Activated CD8-positive, alpha-beta memory T cell treated with anti-CD3 and anti-CD28 coated beads, Interleukin-2, amount 50 U/mL, for 24 hours (primary cell): ENCODE data around the gene LSM14B.
"Not testable (repeated sequence)": the region's sequence is repeated elsewhere in the genome, so short reads cannot be mapped to it uniquely, and the experiment has no call there.

Source experiments
- DNase-seq: peaks from one replicate; pipeline ENCODE4 v3.0.0-alpha.2; 2020; ENCODE audit errors: extremely low read depth

LSM14B gene

DNA sequence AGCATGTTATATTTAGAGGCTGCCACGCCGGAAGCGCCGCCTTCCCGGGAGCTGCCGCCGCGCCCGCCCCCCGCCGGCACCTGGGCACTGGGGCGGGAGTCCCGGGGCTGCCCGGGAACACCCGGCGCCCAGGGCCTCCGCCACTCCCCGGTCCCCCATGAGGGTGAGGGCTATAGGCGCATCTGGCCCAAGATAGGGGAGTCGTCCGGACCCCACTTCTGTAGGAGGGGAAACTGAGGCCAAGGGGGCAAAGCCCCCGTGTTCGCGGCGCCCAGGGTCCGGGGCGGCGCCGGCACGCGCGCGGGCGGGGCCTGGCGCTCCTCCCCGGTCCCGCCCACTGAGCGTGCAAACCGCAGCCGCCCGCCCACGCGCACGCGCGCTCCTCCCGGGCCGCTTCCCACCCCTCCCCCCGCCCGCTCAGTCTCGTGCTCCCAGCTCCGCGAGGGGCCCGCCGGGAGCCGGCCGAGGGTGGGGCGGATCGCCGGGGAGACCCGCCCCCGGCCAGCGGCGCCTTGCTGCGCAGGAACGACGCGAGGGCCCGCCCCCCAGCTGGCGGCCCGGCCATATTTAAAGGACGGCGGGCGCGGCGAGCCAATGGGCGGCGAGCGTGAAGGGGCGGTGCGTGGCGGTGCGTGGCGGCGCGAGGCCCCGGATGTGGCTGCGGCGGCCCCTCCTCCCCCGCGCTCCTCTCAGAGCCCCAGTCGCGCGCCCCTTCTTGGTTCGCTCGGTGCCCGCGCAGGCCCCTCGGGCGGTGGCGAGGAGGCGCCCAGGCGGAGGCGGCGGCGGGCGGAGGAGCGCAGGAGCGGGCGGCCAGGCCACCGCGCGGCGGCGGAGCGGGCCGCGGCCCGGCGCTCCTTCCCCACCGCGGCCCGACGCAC, at the start of gene LSM14B:
Gene LSM14B, plus strand, starts transcription at position 700 of the 878 bp plus-strand sequence. CDS start 192 bp downstream, outside the sequence.
- peak; percentile 84 for DNase-seq

DNA sequence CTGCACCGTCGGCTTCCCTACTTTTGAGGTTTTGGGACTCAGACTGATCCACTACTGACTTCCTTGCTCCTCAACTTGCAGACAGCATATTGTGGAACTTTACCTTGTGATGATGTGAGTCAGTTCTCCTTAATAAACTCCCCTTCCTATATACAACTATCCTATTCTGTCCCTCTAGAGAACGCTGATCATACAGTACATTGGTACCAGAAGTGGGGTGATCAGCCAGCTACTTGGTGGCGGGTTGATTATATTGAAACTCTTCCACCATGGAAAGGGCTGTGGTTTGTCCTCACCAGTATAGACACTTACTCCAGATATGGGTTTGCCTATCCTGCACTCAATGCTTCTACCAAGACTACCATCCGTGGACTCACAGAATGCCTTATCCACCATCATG, 49.0 kb upstream of the LSM14B start:
- no peak for DNase-seq

DNA sequence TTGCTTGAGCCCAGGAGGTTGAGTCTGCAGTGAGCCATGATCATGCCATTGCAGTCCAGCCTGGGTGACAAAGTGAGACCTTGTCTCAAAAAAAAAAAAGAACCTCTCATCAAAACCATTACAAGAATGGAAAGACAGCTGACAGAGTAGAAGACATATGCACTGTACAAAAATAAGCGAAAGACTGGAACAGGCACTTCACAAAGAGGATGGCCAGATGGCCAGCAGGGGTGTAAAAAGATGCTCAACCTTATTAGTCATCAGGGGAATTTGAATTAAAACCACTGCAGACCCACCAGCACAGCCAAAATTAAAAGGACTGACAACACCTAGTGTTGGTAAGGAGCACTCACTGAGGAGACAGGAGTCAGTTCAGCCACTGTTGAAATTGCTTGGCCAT, 43.1 kb upstream of the LSM14B start:
- no peak for DNase-seq

DNA sequence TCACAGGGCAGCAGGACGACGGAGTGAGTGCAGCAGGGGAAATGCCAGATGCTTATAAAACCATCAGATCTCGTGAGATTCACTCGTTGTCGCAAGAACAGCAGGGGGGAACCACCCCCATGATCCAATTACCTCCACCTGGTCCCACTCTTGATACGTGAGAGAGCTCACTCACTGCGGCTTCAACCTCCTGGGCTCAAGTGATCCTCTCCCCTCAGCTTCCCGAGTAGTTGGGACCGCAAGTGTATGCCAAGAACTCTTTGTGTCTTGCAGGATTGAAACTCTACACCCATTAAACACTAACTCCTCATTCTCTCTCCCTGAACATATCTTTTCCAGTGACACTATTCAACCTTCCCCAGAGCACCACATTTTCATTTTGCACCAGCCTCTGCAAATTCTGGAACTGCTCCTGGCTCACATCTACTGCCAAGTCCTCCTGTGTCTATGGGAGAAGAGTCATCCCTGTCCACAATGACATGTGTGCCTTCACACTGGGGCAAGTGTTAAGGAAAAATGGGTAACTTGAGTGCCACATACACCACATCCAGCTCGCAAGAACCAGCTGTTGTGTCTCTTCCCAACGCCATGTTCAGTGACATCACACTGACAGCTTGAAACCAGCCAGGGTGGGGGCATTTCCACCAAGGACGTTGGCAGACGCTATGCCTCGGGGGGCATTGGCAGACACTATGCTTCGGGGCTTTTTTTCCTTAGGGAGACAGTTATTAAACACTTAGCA, 41.9 kb upstream of the LSM14B start:
- no peak for DNase-seq

DNA sequence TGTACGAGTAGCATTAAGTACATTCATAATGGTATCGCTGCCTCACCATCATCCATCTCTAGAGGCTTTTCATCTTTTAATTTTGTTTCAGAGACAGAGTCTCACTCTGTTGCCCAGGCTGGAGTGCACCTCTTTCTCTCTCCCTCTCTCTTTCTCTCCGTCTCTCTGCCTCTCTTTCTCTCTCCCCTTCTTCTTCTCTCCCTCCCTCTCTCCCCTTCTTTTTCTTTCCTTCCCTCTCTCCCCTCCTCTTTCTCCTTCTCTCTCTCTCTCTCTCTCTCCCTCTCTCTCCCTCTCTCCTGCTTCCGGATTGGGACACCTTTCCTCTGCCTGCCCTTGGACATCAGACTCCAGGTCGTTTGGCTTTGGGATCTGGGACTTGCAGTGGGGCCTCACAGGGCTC, 39.0 kb upstream of the LSM14B start:
- DNase-seq: no peak

DNA sequence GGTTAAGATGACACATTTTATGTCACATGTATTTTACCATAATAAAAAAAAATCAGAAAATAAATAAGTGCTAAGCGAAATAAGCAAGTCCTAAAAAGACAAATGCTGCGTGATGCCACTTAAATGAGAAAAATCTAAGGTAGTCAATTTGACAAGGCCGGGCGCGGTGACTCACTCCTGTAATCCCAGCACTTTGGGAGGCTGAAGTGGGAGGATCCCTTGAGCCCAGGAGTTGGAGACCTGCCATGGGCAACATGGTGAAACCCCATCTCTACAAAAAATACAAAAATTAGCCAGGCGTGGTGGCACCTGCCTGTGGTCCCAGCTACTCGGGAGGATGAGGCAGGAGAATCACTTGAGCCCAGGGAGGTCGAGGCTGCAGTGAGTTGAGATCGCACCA, 38.1 kb upstream of the LSM14B start:
- not testable (repeated sequence) for DNase-seq

DNA sequence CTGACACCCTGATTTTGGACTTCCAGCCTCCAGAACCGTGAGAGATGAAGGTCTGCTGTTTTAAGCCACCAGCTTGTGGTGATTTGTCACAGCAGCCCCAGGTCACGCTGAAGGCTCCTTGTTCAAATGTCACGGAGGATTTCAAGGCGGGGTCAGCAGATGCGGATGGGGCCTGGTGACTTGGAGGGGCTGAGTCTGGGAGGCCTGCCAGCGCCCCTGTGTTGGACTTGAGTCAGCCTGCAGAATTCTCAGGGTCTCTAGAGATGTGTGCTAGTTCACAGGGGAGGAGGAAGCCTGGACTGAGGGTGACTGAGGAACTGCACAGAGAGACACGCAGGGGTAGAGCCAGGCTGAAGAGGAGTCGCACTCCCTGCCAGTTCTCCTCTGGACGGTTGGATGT, 37.1 kb upstream of the LSM14B start:
- DNase-seq: no peak

DNA sequence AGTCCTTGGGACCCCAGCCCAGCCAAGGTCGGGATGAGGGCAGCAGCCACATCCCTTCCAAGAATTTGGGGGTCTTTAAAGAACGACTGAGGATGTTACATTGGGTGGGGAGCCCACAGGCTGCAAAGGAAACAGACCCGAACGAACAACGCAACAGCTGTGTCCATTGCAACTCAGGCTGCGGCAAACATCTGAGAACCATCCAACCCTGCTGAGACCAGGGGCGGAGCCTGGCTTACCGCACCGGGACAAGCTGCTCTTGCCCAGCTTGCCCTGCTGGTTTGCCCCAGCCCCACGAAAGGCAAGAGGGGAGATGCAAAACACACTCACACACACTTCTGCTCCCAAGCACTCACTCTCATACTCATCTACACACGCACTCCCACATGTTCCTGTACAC, 35.0 kb upstream of the LSM14B start:
- DNase-seq: no peak

DNA sequence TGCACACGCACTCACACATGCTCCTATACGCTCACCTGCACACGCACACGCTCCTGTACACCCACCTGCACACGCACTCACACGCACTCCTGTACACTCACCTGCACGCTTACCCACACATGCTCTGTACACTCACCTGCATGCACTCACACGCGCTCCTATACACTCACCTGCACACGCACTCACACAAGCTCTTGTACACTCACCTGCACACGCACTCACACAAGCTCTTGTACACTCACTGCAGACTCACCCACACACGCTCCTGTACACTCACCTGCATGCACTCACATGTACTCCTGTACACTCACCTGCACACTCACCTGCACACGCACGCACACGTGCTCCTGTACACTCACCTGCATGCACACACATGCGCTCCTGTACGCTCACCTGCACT, 34.6 kb upstream of the LSM14B start:
- no peak for DNase-seq

DNA sequence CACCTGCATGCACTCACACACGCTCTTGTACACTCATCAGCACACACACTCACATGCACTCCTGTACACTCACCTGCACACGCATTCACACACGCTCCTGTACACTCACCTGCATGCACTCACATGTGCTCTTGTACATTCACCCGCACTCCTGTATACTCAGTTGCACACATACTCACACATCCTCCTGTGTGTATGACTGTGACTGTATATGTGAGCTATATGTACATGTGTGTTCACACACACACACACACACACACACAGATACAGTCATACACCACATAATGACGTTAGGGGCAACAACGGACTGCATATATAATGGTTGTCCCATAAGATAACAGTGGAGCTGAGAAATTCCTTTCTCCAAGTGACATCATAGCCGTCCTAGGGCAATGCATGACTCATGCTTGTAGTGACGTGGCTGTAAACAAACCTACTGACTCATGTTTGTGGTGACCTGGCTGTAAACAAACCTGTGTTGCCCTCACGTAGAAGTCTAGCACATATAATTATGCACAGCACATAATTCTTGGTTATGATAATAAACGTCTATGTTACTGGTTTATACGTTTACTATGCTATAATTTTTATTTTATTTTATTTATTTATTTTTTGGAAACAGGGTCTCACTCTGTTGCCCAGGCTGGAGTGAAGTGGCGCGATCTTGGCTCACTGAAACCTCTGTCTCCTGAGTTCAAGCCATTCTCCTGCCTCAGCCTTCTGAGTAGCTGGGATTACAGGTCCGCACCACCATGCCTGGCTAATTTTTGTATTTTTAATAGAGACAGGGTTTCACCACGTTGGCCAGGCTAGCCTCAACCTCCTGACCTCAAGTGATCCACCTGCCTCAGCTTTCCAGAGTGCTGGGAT, 33.8 kb upstream of the LSM14B start:
- no peak for DNase-seq

DNA sequence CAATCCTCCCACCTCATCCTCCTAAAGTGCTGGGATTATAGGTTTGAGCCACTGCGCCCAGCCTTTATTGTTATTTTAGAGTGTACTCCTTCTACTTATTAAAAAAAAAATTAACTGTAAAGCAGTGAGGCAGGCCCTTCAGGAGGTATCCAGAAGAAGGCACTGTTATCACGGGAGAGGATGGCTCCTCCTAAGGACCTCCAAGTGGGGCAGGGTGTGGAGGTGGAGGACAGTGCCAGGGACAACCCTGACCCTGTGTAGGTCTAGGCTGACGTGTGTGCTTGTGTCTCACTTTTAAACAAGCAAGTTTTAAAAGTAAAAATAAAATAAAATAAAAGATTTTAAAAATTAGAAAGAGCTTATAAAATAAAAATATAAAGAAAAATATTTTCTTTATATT, 32.9 kb upstream of the LSM14B start:
- DNase-seq: no peak

DNA sequence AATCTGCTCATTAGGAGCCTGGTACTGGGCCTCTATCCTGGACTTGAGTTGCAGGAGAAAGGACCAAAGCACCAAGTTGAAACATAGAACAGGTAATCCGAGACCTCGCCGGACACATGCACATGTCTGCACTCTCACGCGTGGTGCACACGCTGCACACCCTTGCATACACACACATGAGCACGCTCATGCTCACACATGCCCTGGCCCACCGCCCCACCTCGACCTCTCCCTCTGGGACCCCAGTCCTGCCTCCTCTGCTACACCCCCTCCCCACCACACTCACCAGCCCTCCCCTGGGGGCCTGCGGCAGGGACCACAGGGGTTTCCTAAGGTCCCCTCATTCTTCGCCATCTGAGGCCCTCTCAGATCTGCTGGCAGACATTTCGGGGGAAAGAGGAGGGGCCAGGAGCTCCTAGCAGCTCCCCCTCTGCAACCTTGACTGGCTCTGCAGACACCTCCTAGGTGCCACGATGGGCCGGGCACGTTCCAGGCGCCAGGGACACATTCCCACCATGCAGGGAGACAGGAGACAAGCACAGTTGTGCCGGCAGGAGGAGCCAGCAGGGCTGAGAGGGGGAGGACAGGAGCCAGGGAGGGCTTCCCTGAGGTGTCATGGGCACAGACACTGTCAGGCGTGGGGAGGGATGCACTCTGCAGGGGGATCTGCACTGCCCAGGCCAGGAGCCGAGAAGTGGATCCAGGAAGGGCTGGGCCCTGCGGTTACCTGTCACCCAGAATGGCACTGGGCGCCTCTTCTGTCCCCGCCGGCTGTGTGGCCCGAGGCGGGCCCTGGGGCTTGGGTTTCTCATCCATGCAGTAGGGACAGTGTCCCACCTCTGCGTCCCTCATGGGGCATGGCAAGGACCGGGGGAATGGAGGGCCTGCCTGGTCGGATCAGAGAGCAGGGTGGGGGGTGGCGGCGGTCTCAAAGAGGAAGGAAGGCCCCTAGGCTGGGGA, 25.6 kb upstream of the LSM14B start:
- DNase-seq: no peak

DNA sequence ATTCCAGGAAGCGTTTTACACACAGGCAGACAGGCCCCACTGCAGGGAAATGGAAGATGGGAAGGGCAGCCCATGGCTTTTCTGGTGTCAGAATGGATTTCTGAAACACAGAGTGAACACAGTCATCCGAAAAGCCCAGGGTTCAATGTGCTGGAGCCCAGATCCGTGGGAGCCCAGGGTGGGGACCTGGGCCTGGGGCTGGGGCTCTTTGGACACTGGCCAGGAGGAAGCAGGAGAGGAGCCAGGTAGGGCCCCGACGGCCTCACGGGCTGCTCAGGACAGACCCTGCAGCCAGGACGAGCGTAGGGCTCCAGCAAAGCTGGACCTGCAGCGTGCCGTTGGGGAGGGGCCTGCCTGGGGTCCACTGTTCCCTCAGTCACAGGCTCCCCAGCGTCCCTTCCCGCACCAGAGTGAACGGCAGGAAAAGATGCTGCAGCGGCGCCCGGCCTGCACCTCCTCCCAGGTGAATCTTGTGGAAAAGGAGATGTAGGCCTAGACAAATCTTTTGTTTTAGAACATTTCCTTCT, 24.3 kb upstream of the LSM14B start:
- no peak for DNase-seq

DNA sequence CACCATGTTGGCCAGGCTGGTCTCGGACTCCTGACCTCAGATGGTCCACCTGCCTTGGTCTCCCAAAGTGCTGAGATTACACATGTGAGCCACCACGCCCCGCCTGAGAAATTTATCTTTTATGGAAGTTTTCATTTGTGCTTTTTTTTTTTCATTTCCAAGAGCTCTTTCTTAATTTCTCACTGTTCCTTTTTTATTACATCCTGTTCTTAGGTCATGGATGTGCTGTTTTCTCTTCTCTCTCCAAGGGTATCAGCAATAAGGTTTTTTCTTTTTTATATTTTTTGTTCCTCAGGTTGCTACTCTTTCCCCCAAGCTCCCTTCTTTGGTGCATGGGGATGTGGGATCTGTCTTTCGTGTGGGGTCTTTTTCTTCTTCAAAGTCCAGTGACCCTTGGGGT, 21.2 kb upstream of the LSM14B start:
- no peak for DNase-seq

DNA sequence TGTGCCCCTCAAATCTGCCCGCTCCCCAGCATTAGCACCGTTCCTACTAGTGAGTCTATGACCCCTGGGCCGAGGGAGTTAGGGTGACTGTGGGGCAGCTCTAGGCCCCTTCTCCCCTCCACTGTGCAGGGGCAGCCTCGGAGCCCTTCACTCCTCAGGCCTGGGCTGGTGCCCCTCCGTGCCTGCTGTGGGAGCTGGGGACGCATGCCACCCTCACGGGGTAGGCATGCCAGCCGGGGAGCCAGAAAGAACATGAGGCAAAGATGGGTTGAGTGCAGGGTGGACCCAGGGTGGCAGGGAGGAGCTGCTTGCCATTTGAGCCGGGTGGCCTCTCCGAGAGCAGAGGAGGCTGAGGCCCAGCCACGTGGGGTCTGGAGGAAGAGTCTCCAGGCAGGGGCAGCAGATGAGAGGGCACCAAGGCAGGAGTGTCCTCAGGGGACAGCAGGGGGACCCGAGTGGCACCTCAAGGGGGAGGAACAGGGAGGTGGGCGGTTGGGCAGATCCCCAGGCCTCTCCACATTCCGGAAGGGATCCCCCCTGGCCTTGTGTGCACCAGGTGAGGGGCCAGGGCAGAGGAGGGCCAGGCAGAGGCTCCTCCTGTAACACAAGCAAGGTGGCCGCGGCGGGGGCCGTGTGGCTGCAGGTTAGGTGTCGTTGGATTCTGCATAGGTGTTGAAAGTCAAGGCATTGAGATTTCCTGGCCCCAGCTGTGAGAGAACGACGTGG, 18.6 kb upstream of the LSM14B start:
- DNase-seq: no peak

DNA sequence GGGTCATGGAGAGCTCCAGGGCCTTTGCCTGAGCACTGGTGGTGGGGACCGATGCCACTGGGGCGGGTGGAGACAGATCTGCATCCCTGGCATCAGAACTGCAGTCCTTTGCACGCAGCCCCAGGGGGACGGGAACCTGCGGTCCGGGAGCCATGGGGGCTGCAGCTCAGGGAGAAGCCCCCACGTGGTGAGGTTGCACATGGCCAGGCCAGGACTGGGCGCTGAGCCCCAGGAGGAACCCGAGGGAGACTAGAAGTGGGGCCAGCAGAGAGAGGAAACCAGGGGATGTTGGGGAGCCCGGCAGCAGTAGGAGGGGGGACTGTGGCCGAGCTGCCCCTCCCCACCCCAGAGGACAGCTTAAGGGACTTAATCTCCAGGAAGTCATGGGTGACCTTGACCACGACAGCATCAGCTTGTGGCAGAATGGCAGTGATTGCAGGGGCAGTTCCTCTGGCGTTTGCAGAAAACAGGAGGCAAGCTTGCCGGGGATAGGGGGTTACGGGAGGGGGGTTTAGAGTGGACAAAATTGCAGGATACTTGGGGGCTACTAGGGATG, 18.0 kb upstream of the LSM14B start:
- no peak for DNase-seq

DNA sequence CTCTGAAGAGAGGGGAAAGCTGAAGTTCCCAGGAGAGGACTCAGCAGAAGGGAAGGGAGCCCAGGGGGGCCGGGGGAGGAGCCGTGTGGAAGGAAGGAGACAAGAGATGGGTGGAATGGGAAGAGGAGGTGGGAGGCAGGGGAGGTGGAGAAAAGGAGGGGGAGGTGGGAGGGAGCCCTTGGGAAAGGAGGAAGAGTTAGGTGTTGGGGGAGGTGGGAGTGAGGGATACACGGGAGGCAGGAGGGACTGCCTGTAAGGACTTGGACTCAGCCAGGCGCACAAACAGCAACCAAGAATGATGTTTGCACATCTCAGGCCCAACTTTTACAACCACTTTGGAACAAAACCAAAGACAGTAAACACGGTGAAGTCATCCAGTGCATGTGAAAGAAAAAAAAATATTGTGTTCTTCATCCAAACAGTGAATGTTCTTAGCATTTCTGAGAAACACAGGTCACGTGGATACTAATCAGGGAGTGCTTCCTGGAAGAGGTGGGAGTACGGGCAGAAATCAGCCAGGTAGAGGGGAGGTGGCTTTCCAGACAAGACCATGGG, 17.4 kb upstream of the LSM14B start:
- DNase-seq: no peak

DNA sequence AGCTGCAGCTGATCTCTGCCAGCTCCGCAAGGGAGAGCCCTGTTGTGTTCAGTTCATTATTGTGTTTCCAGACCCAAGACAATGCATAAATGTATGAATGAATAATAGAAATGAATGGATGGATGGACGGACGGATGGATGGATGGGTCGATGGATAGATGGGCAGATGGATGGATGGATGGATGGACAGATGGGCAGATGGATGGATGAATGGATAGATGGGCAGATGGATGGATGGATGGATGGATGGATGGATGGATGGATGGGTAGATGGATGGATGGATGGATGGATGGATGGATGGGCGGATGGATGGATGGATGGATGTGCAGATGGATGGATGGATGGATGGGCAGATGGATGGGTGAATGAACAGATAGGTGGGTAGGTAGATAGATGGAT, 16.7 kb upstream of the LSM14B start:
- DNase-seq: no peak

DNA sequence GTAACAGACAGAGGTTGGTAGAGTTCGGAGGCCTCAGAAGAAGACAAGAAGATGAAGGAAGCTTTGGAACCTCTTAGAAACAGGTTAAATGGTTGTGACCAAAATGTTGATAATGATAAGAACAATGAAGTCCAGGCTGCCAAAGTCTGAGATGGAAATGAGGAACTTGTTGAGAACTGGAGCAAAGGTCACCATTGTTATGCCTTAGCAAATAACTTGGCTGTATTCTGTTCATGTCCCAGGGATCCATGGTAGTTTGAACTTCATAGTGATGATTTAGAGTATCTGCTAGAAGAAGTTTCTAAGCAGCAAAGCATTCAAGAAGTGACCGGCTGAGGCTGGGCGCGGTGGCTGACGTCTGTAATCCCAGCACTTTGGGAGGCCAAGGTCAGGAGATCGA, 11.1 kb upstream of the LSM14B start:
- DNase-seq: no peak
